GM06990 (cell line): ENCODE data around the gene NBEA.

Experiments
- DNase-seq: peaks from one replicate; pipeline ENCODE4 v3.0.0-alpha.2; 2011; ENCODE audit not compliant: insufficient read length; ENCODE audit errors: extremely low read depth
- H3K27me3 ChIP-seq: replicated peaks from 2 replicates; pipeline ENCODE4 v1.6.0; 2011; ENCODE audit warnings: low read length; ENCODE audit not compliant: control insufficient read depth, insufficient read depth
- H3K36me3 ChIP-seq: 2 replicates; pipeline ENCODE4 v1.5.1; 2011; ENCODE audit warnings: low read length; ENCODE audit not compliant: control insufficient read depth, insufficient read depth
- H3K4me3 ChIP-seq: replicated peaks from 2 replicates; pipeline ENCODE4 v1.5.1; 2011; ENCODE audit warnings: low read depth, mild to moderate bottlenecking, control low read depth, low read length
- TF ChIP-seq, protein P1 (sequence below): IDR thresholded peaks from 2 replicates; pipeline ENCODE4 v1.5.1; 2011; ENCODE audit warnings: low read length, control low read depth, mild to moderate bottlenecking, inconsistent platforms; ENCODE audit not compliant: insufficient read depth, poor library complexity, severe bottlenecking

NBEA gene

DNA sequence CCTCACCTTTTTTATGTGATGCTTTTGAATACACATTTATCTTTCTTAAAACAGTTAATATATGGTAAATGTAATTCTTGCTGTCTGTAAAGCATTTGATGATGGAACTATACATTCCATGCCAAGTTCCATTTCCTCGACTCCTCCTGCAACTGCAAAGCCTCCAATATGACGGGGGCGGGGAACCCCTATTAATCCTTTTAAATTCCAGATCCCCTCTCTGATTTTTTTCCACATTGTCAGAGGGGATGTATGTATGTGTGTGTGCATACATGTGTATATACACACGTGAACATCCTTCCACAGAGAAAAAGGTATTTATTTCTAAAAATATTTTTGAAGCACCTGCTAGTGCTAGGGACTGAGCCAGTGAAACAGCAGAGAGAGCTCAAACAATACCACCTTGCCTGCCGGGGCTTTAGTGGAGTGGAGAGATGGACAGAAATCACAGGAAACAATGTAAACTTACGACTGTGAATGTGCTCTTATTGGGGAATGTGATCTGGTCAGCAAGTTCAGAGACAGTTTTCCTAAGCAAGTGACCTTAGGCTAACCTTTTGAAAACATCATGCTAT lies 559.7 kb downstream of the NBEA start:
- TF ChIP-seq, protein P1, sequence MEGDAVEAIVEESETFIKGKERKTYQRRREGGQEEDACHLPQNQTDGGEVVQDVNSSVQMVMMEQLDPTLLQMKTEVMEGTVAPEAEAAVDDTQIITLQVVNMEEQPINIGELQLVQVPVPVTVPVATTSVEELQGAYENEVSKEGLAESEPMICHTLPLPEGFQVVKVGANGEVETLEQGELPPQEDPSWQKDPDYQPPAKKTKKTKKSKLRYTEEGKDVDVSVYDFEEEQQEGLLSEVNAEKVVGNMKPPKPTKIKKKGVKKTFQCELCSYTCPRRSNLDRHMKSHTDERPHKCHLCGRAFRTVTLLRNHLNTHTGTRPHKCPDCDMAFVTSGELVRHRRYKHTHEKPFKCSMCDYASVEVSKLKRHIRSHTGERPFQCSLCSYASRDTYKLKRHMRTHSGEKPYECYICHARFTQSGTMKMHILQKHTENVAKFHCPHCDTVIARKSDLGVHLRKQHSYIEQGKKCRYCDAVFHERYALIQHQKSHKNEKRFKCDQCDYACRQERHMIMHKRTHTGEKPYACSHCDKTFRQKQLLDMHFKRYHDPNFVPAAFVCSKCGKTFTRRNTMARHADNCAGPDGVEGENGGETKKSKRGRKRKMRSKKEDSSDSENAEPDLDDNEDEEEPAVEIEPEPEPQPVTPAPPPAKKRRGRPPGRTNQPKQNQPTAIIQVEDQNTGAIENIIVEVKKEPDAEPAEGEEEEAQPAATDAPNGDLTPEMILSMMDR: no peak
- Histone ChIP-seq H3K27me3 (no peaks in the 10 kb centered on the region), H3K36me3 (no peaks in the 10 kb centered on the region), H3K4me3 (no peak overlapping the region)
- DNase-seq: no peak

DNA sequence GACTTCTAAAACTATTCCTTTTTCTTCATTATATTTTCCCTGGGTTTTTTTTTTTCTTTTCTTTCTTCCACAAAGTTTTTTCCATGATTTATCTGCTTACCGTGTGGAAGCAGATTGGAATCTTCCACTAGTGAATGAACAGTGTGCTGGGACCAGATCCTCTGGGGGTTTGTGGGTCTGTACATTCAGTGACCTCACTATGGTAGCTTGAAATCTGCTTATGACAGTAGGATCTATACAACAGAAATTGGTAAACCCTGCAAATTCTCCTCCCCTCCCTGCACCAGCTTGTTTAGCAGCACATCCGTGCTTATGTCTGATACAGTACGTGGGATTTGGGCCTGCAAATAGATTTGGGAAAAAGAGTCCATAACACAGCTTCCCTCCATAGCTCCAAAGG lies 560.4 kb downstream of the NBEA start:
- Histone ChIP-seq H3K27me3 (no peaks in the 10 kb centered on the region), H3K4me3 (no peak overlapping the region), H3K36me3 (no peaks in the 10 kb centered on the region)
- no peak for DNase-seq
- TF ChIP-seq, protein P1: no peak

DNA sequence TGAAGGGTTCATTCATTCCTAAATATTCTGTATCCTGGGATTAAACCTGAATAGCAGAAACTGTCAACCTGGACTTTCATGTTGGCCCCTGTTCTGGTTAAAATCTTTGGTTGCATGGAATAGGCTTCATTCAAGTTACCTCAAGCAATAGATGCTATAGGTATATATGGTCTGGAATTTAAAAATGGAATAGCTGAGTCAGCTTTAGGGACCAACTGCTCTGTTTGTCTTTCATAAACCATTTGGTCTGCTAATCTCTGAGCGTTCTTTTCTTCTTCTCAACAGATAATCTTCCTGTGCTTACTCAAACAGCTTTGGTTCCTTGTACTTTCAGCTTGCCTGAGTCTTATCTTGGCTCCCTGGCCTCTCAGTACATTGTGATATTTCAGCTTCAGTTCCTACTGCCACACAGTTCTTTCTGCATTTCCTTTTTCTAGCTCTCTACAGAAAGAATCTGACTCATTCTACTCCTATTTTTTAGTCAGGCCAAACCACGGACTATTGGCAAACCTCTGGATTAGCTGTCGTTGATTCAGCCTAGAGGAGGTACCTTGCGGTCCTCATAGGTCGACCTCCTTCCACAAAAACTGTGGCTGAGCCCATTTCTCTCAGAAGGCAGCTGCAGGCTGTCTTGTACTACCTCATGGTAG lies 570.3 kb downstream of the NBEA start:
- TF ChIP-seq, protein P1: no peak
- Histone ChIP-seq H3K4me3 (no peak overlapping the region), H3K27me3 (no peaks in the 10 kb centered on the region), H3K36me3 (no peaks in the 10 kb centered on the region)
- no peak for DNase-seq

DNA sequence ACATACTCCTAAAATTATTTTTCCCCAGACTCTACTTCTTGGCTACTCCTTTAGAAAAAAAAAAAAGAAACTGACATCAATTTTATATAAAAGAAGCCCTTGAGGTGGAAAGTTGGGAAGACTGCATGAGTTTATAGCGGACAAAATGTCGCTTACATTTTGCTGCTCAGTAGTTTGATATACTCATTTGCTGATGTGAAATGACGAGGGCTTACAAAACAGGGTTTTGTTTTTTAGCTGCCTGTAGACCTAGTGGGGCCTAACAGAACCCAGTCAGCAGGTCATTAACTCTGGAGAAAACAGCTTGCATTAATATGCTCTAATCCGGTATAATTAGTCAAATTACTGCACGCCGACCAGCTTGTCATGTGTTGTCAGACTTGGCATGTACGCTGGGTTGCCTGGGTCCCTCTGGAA lies 572.0 kb downstream of the NBEA start:
- H3K27me3 ChIP-seq: no peaks in the 10 kb centered on the region
- H3K4me3 ChIP-seq: no peak overlapping the region
- H3K36me3 ChIP-seq: no peaks in the 10 kb centered on the region
- no peak for DNase-seq
- TF ChIP-seq, protein P1: no peak

DNA sequence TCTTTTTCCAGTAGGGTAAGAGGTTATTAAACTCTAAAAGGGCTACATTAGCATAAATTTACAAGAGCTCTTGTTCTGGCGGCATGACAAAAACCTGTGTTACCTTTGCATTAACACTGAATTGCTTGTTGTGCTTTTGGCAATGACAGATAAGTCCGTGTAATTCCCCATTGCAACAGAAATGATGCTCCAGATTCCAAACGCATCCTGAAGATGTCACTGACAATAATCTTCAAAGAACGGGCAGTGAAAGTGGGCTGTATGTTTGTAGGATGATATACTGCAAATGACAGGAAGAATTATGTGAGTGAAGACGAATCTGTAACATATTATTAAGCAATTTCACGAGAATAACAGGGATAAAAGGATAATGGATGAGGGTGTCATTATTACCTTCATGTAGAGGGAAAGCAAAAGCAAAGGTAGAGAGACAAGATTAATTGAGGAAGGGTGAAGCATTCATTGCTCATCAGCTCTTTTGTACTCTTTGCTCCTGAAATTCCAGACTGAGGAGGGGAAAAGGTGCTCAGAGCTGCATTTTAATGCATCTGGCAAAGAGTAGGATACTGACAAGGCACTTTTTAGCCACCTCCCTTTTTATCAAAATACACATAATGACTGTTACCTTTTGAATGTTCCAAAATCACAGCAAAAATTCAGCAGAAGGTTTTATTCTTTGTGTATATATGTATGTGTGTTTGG lies 572.9 kb downstream of the NBEA start:
- Histone ChIP-seq H3K36me3 (no peaks in the 10 kb centered on the region), H3K27me3 (no peaks in the 10 kb centered on the region), H3K4me3 (no peak overlapping the region)
- TF ChIP-seq, protein P1: no peak
- DNase-seq: no peak
